ENCODE data around the gene IVNS1ABP. TPM values are rescaled to one million over a fixed set of nuclear protein-coding genes. Genes with fewer than 3 reads are reported as not detected.

IVNS1ABP gene
- total and polyA plus RNA-seq, 2 experiments from 2014 or later = 74.4 to 116 TPM

- Histone ChIP-seq H3K27me3 (no peaks in the 10 kb centered on the region), H3K4me2 (no peak overlapping the region), H3K9me3 (ENCODE audit: low read depth) (no peaks in the 10 kb centered on the region), H3K36me3 (replicated peaks; ENCODE audit: insufficient read depth, low read depth) (no peaks in the 10 kb centered on the region), H3K4me3 (no peak overlapping the region), H3K4me1 (ENCODE audit: insufficient read depth) (no peaks in the 10 kb centered on the region), H3K9me2 (replicated peaks; ENCODE audit: insufficient read depth) (no peaks in the 10 kb centered on the region), H2AFZ (no peak overlapping the region), H3K79me2 (no peaks in the 10 kb centered on the region), H3K27ac (no peak overlapping the region), H4K20me1 (ENCODE audit: insufficient read depth, poor library complexity, severe bottlenecking) (no peaks in the 10 kb centered on the region)
- DNase-seq (ENCODE audit: low spot score) = no peak
- 74% methylated on average over 4 of the region's 4 CpGs for WGBS (ENCODE audit: low lambda C conversion rate, missing lambda C conversion rate)
- TF ChIP-seq EZH2 (IDR thresholded peaks at IDR 0.05; ENCODE audit: borderline replicate concordance) = no peak
- TF ChIP-seq EZH2phosphoT487 (IDR thresholded peaks at IDR 0.05; ENCODE audit: low read depth, severe bottlenecking, unreplicated experiment) = no peak
- TF ChIP-seq CTCF (IDR thresholded peaks at IDR 0.05; ENCODE audit: poor library complexity) = no peak
Measured at GRCh38 chr1:185271921-185272320, 45.1 kb downstream of the IVNS1ABP start.

GRCh38 chr1:185268352-185268751, 48.7 kb downstream of the IVNS1ABP start:
- DNase-seq (ENCODE audit: low spot score) = no peak
- Histone ChIP-seq H3K27me3 (no peaks in the 10 kb centered on the region), H2AFZ (no peak overlapping the region), H3K4me1 (ENCODE audit: insufficient read depth) (no peaks in the 10 kb centered on the region), H3K27ac (no peak overlapping the region), H3K4me3 (no peak overlapping the region), H3K9me3 (ENCODE audit: low read depth) (no peaks in the 10 kb centered on the region), H3K9me2 (replicated peaks; ENCODE audit: insufficient read depth) (no peaks in the 10 kb centered on the region), H3K4me2 (no peak overlapping the region), H3K36me3 (replicated peaks; ENCODE audit: insufficient read depth, low read depth) (no peaks in the 10 kb centered on the region), H4K20me1 (ENCODE audit: insufficient read depth, poor library complexity, severe bottlenecking) (no peaks in the 10 kb centered on the region), H3K79me2 (no peaks in the 10 kb centered on the region)
- no peak for TF ChIP-seq EZH2phosphoT487 (IDR thresholded peaks at IDR 0.05; ENCODE audit: low read depth, severe bottlenecking, unreplicated experiment)
- TF ChIP-seq EZH2 (IDR thresholded peaks at IDR 0.05; ENCODE audit: borderline replicate concordance) = no peak
- TF ChIP-seq CTCF (IDR thresholded peaks at IDR 0.05; ENCODE audit: poor library complexity) = no peak
- WGBS (ENCODE audit: low lambda C conversion rate, missing lambda C conversion rate) = 85% methylated on average over 2 of the region's 2 CpGs

GRCh38 chr1:185267701-185268100, 49.3 kb downstream of the IVNS1ABP start:
- no peak for DNase-seq (ENCODE audit: low spot score)
- H3K27me3 ChIP-seq = no peaks in the 10 kb centered on the region
- H3K4me1 ChIP-seq (ENCODE audit: insufficient read depth) = no peaks in the 10 kb centered on the region
- no peaks in the 10 kb centered on the region for H3K36me3 ChIP-seq (replicated peaks; ENCODE audit: insufficient read depth, low read depth)
- H3K9me3 ChIP-seq (ENCODE audit: low read depth) = no peaks in the 10 kb centered on the region
- H3K4me3 ChIP-seq = no peak overlapping the region
- no peaks in the 10 kb centered on the region for H3K79me2 ChIP-seq
- H4K20me1 ChIP-seq (ENCODE audit: insufficient read depth, poor library complexity, severe bottlenecking) = no peaks in the 10 kb centered on the region
- no peaks in the 10 kb centered on the region for H3K9me2 ChIP-seq (replicated peaks; ENCODE audit: insufficient read depth)
- TF ChIP-seq EZH2 (IDR thresholded peaks at IDR 0.05; ENCODE audit: borderline replicate concordance) = no peak
- no peak for TF ChIP-seq CTCF (IDR thresholded peaks at IDR 0.05; ENCODE audit: poor library complexity)
- no peak for TF ChIP-seq EZH2phosphoT487 (IDR thresholded peaks at IDR 0.05; ENCODE audit: low read depth, severe bottlenecking, unreplicated experiment)
- H2AFZ ChIP-seq = no peak overlapping the region
- no peak overlapping the region for H3K4me2 ChIP-seq
- no peak overlapping the region for H3K27ac ChIP-seq

- TF ChIP-seq EZH2 (IDR thresholded peaks at IDR 0.05; ENCODE audit: borderline replicate concordance) = no peak
- TF ChIP-seq EZH2phosphoT487 (IDR thresholded peaks at IDR 0.05; ENCODE audit: low read depth, severe bottlenecking, unreplicated experiment) = no peak
- no peak for TF ChIP-seq CTCF (IDR thresholded peaks at IDR 0.05; ENCODE audit: poor library complexity)
- H3K4me1 ChIP-seq (ENCODE audit: insufficient read depth) = no peaks in the 10 kb centered on the region
- H4K20me1 ChIP-seq (ENCODE audit: insufficient read depth, poor library complexity, severe bottlenecking) = no peaks in the 10 kb centered on the region
- no peak overlapping the region for H3K4me2 ChIP-seq
- WGBS (ENCODE audit: low lambda C conversion rate, missing lambda C conversion rate) = 90% methylated on average over 3 of the region's 3 CpGs
- no peaks in the 10 kb centered on the region for H3K79me2 ChIP-seq
- no peak overlapping the region for H3K4me3 ChIP-seq
- no peak overlapping the region for H2AFZ ChIP-seq
- no peaks in the 10 kb centered on the region for H3K27me3 ChIP-seq
- no peaks in the 10 kb centered on the region for H3K9me3 ChIP-seq (ENCODE audit: low read depth)
- H3K36me3 ChIP-seq (replicated peaks; ENCODE audit: insufficient read depth, low read depth) = no peaks in the 10 kb centered on the region
- no peak for DNase-seq (ENCODE audit: low spot score)
- no peak overlapping the region for H3K27ac ChIP-seq
- no peaks in the 10 kb centered on the region for H3K9me2 ChIP-seq (replicated peaks; ENCODE audit: insufficient read depth)
Measured at GRCh38 chr1:185267301-185267700, 49.7 kb downstream of the IVNS1ABP start.

Data from hepatocyte (in vitro differentiated cells).